Psoas muscle (tissue), 8 donors: Measurements from ENCODE around the gene APOBEC3F. TPM values are rescaled to one million over a fixed set of nuclear protein-coding genes. Genes with fewer than 3 reads are reported as not detected.

Source experiments
- ATAC-seq, 4 donors: fragments of 200-7000 bp; cut with Tn5 transposase; one replicate each; pipeline ENCODE4 v1.9.1; 2020; ENCODE audit warnings: moderate library complexity in 3 of 4, mild to moderate bottlenecking in 2 of 4
- DNase-seq, 2 donors: peaks; one replicate each; pipeline ENCODE4 v3.0.0-alpha.2; 2020
- H3K27ac ChIP-seq: fragments of 200-600 bp; one replicate; pipeline ENCODE4 v1.8.0; 2022
- H3K27me3 ChIP-seq, 3 donors: fragments of 200-600 bp in 1 of 3; one replicate each; pipeline versions ENCODE4 v1.6.1 to v1.8.0; 2013 to 2022; ENCODE audit warnings: low read length in 2 of 3, mild to moderate bottlenecking in 2 of 3, moderate library complexity in 1 of 3; ENCODE audit not compliant: insufficient read depth in 3 of 3
- H3K36me3 ChIP-seq, 2 donors: fragments of 200-600 bp in 1 of 2; one replicate each; pipeline versions ENCODE4 v1.6.1 to v1.8.0; 2013 to 2022; ENCODE audit warnings: low read depth in 1 of 2, mild to moderate bottlenecking in 1 of 2, moderate library complexity in 1 of 2; ENCODE audit not compliant: insufficient read depth in 1 of 2
- H3K4me1 ChIP-seq: fragments of 200-600 bp; one replicate; pipeline ENCODE4 v1.8.0; 2022
- H3K4me3 ChIP-seq: fragments of 200-600 bp; one replicate; pipeline ENCODE4 v1.8.0; 2022; ENCODE audit warnings: mild to moderate bottlenecking
- H3K9me3 ChIP-seq: fragments of 200-600 bp; one replicate; pipeline ENCODE4 v1.8.0; 2022
- CTCF ChIP-seq: fragments of 200-600 bp; IDR thresholded peaks from one replicate; pipeline ENCODE4 v1.8.0; 2022; ENCODE audit warnings: antibody characterized with exemption
- WGBS, 3 donors: extraction: QIAGEN DNeasy Blood & Tissue Kit; methylation state at CpG; one replicate each; pipeline versions ENCODE4 v1.1.6 to v1.1.7; 2013; 5-methylcytosine and 5-hydroxymethylcytosine counted together
- intact Hi-C, 2 donors: fragments of 100-400 bp; cut with DNase I; formaldehyde crosslinking; loops; one replicate each; pipeline versions ENCODE4 v1.11.0 to v1.14.2; 2022
- polyA plus RNA-seq, 3 donors: library from polyadenylated mRNA; stranded (reverse); fragments of 200-250 nt; gene quantifications; one replicate each; pipeline ENCODE4 v1.2.3, GENCODE V29; 2013
- total RNA-seq, 4 donors: library from RNA; stranded (reverse); fragmentation: NEBNext Ultra II Directional in 2 of 4; extraction: Animal tissue kit (Norgen Biotek cat#: 25700) in 2 of 4; gene quantifications; one replicate each; pipeline versions ENCODE4 v1.2.1 to v1.2.4, GENCODE V29; 2021 to 2023
- donor health status: healthy with polysubstance abuse.
- donor health status: DM: no; HTN: no; CAD: no; lungs with moderate emphysema.
- donor health status: Bipolar disorder and iron deficiency.
- donor health status: healthy.
- donor health status: DM: yes; HTN: yes; CAD: no.
- donor health status: DM: no; HTN: no; CAD: no.
- donor health status: DM: no; HTN: no; CAD: no.
- donor health status: DM: yes; HTN: yes; CAD: no.

APOBEC3F gene
- total and polyA plus RNA-seq, 7 donors: 0.06 to 1.4 (median 0.50) TPM

GRCh38 chr22:39083212-39084165 is 42.8 kb downstream of the APOBEC3F start:
- peak in 1 of 2 donors; percentile 46 for DNase-seq
- no peaks in the 10 kb centered on the region for H3K36me3 ChIP-seq
- H3K9me3 ChIP-seq: no peaks in the 10 kb centered on the region
- H3K4me1 ChIP-seq: no peaks in the 10 kb centered on the region
- H3K27me3 ChIP-seq: no peaks in the 10 kb centered on the region
- no peak for TF ChIP-seq CTCF
- H3K4me3 ChIP-seq: no peak overlapping the region
- 82 to 87% (median 83%) methylated on average over 13 to 14 of the region's 14 CpGs for WGBS, 3 donors
- intact Hi-C loops: loop anchor here (5.0 to 10.0 kb wide), 2 partner anchors 129 to 1919 kb away; partner anchors contain the start of gene APOBEC3A (in 1 of the 2)
- H3K27ac ChIP-seq: no peak overlapping the region
- no peak for ATAC-seq

GRCh38 chr22:39084666-39085065 is 44.0 kb downstream of the APOBEC3F start:
- Histone ChIP-seq H3K27ac (no peak overlapping the region), H3K4me1 (no peaks in the 10 kb centered on the region), H3K4me3 (no peak overlapping the region), H3K27me3 (peaks cover 0 to 3% (median 0%) of the 10 kb centered on the region in 3 donors), H3K36me3 (no peaks in the 10 kb centered on the region), H3K9me3 (no peaks in the 10 kb centered on the region)
- 81 to 92% (median 90%) methylated on average over 8 of the region's 8 CpGs for WGBS, 3 donors
- intact Hi-C loops: loop anchor here (5.0 to 10.0 kb wide), 2 partner anchors 130 to 1918 kb away; partner anchors contain the start of gene APOBEC3A (in 1 of the 2)
- no peak for TF ChIP-seq CTCF
- ATAC-seq (no peak), DNase-seq (peak in 1 of 2 donors; percentile 36)

GRCh38 chr22:39087098-39087497 is 46.4 kb downstream of the APOBEC3F start:
- intact Hi-C loops: loop anchor here in 1 of 2 donors (10.0 kb wide), 1 partner anchor 132 kb away; the partner anchor contains the start of gene APOBEC3A
- H3K4me3 ChIP-seq: no peak overlapping the region
- H3K27ac ChIP-seq: no peak overlapping the region
- H3K36me3 ChIP-seq: no peaks in the 10 kb centered on the region
- DNase-seq (peak in 1 of 2 donors; percentile 35), ATAC-seq (no peak)
- TF ChIP-seq CTCF: no peak
- H3K27me3 ChIP-seq: peaks cover 0 to 15% (median 0%) of the 10 kb centered on the region in 3 donors
- H3K9me3 ChIP-seq: no peaks in the 10 kb centered on the region
- no peaks in the 10 kb centered on the region for H3K4me1 ChIP-seq
- 76 to 89% (median 82%) methylated on average over 6 of the region's 6 CpGs for WGBS, 3 donors

GRCh38 chr22:39087881-39088684 is 47.4 kb downstream of the APOBEC3F start:
- WGBS, 3 donors: 39 to 49% (median 42%) methylated on average over 18 of the region's 18 CpGs
- no peaks in the 10 kb centered on the region for H3K4me1 ChIP-seq
- intact Hi-C loops: loop anchor here in 1 of 2 donors (10.0 kb wide), 1 partner anchor 133 kb away; the partner anchor contains the start of gene APOBEC3A
- peak in 2 of 4 donors; percentile 26 to 29 for ATAC-seq
- DNase-seq: peak in 1 of 2 donors; percentile 54
- no peaks in the 10 kb centered on the region for H3K36me3 ChIP-seq
- H3K9me3 ChIP-seq: no peaks in the 10 kb centered on the region
- TF ChIP-seq CTCF: no peak
- no peak overlapping the region for H3K4me3 ChIP-seq
- no peak overlapping the region for H3K27ac ChIP-seq
- peaks cover 0 to 15% (median 0%) of the 10 kb centered on the region in 3 donors for H3K27me3 ChIP-seq
